ENCODE measurements around the gene ABCC2.

DNA sequence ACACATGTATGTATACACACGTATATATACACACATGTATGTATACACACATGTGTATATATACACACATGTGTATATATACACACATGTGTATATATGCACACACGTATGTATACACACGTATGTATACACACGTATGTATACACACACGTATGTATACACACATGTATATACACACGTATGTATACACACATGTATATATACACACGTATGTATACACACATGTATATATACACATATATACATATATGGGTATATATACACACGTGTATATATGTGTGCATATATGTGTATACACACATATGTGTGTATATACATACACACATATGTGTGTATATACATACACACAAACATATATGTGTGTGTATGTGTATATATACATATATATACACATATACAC lies 31.7 kb downstream of the ABCC2 start:
- no peak for TF ChIP-seq POLR2A (IDR thresholded peaks at IDR 0.05; ENCODE audit: extremely low read depth, insufficient read length)
- no peak for TF ChIP-seq MAX (IDR thresholded peaks at IDR 0.05; ENCODE audit: low read depth, low read length)
- TF ChIP-seq, protein P1, sequence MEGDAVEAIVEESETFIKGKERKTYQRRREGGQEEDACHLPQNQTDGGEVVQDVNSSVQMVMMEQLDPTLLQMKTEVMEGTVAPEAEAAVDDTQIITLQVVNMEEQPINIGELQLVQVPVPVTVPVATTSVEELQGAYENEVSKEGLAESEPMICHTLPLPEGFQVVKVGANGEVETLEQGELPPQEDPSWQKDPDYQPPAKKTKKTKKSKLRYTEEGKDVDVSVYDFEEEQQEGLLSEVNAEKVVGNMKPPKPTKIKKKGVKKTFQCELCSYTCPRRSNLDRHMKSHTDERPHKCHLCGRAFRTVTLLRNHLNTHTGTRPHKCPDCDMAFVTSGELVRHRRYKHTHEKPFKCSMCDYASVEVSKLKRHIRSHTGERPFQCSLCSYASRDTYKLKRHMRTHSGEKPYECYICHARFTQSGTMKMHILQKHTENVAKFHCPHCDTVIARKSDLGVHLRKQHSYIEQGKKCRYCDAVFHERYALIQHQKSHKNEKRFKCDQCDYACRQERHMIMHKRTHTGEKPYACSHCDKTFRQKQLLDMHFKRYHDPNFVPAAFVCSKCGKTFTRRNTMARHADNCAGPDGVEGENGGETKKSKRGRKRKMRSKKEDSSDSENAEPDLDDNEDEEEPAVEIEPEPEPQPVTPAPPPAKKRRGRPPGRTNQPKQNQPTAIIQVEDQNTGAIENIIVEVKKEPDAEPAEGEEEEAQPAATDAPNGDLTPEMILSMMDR (IDR thresholded peaks at IDR 0.05; ENCODE audit: low read depth, low read length): no peak
- TF ChIP-seq MYC (IDR thresholded peaks at IDR 0.05; ENCODE audit: low read depth, low read length): no peak
